Loucy (cell line): ENCODE results near the gene CYTH1.

ENCODE experiments used
- H2AFZ ChIP-seq: fragments of 200-600 bp; sonication (generic); 2 replicates; pipeline ENCODE4 v1.6.0; 2016; ENCODE audit warnings: antibody characterized with exemption, mild to moderate bottlenecking, low read length, moderate library complexity
- H3F3A ChIP-seq: fragments of 200-600 bp; 2 replicates; pipeline ENCODE4 v1.6.0; 2016; ENCODE audit warnings: antibody characterized with exemption, low read depth, mild to moderate bottlenecking
- H3K27me3 ChIP-seq: fragments of 200-600 bp; sonication (generic); 2 replicates; pipeline ENCODE4 v1.6.1; 2014; ENCODE audit warnings: low read length, mild to moderate bottlenecking; ENCODE audit not compliant: insufficient read depth, poor library complexity, severe bottlenecking
- H3K36me3 ChIP-seq: fragments of 200-600 bp; sonication (generic); 2 replicates; pipeline ENCODE4 v1.6.1; 2016; ENCODE audit warnings: low read length; ENCODE audit not compliant: insufficient read depth
- H3K4me1 ChIP-seq: fragments of 200-600 bp; sonication (generic); 2 replicates; pipeline ENCODE4 v1.5.1; 2014; ENCODE audit warnings: low read length, mild to moderate bottlenecking; ENCODE audit not compliant: insufficient read depth, poor library complexity, severe bottlenecking
- H3K4me2 ChIP-seq: fragments of 200-600 bp; sonication (generic); 2 replicates; pipeline ENCODE4 v1.6.0; 2014; ENCODE audit warnings: antibody characterized with exemption, low read length, low read depth, mild to moderate bottlenecking; ENCODE audit not compliant: poor library complexity, severe bottlenecking
- H3K4me3 ChIP-seq: fragments of 200-600 bp; sonication (generic); 2 replicates; pipeline ENCODE4 v1.5.1; 2014; ENCODE audit warnings: low read length, mild to moderate bottlenecking, mixed read lengths; ENCODE audit not compliant: poor library complexity, severe bottlenecking
- H3K79me2 ChIP-seq: fragments of 200-600 bp; sonication (generic); 2 replicates; pipeline ENCODE4 v1.6.1; 2014; ENCODE audit warnings: low read length; ENCODE audit not compliant: insufficient read depth
- H3K9ac ChIP-seq: fragments of 200-600 bp; sonication (generic); 2 replicates; pipeline ENCODE4 v1.6.0; 2014; ENCODE audit warnings: mild to moderate bottlenecking, low read depth, low read length, moderate library complexity; ENCODE audit not compliant: poor library complexity, severe bottlenecking
- H3K9me2 ChIP-seq: fragments of 200-600 bp; sonication (generic); replicated peaks from 2 replicates; pipeline ENCODE4 v1.6.1; 2016; ENCODE audit warnings: low read depth, low read length, mixed read lengths
- H3K9me3 ChIP-seq: fragments of 200-600 bp; sonication (generic); 2 replicates; pipeline ENCODE4 v1.6.1; 2014; ENCODE audit warnings: mild to moderate bottlenecking, antibody characterized with exemption, low read length, low read depth; ENCODE audit not compliant: insufficient read depth
- H4K20me1 ChIP-seq: fragments of 200-600 bp; sonication (generic); 2 replicates; pipeline ENCODE4 v1.6.0; 2014; ENCODE audit warnings: antibody characterized with exemption, low read length, mild to moderate bottlenecking; ENCODE audit not compliant: insufficient read depth, poor library complexity, severe bottlenecking
- CTCF ChIP-seq: fragments of 200-600 bp; sonication (generic); conservative IDR thresholded peaks from 2 replicates; pipeline ENCODE4 v1.5.1; 2014; ENCODE audit warnings: mild to moderate bottlenecking, antibody characterized with exemption, low read length
- EZH2phosphoT487 ChIP-seq: fragments of 200-600 bp; IDR thresholded peaks from 2 replicates; pipeline ENCODE4 v1.6.1; 2018; ENCODE audit warnings: antibody characterized with exemption, mild to moderate bottlenecking, moderate library complexity, borderline replicate concordance

The CYTH1 gene

GRCh38 chr17:78817123-78817522, 35.0 kb upstream of the CYTH1 start:
- Histone ChIP-seq H3K27me3 (no peaks in the 10 kb centered on the region), H3K36me3 (peaks cover 72% of the 10 kb centered on the region), H3K4me2 (peak overlapping the region; percentile 76), H3K4me1 (peaks cover 46% of the 10 kb centered on the region), H2AFZ (no peak overlapping the region), H3K79me2 (peaks cover 14% of the 10 kb centered on the region), H3K9me3 (no peaks in the 10 kb centered on the region), H3K9ac (peak overlapping the region; percentile 58), H3K4me3 (peak overlapping the region; percentile 30), H3F3A (peaks cover 31% of the 10 kb centered on the region), H3K9me2 (no peaks in the 10 kb centered on the region), H4K20me1 (peaks cover 2% of the 10 kb centered on the region)
- TF ChIP-seq EZH2phosphoT487 = no peak

- Histone ChIP-seq H3K9me3 (no peaks in the 10 kb centered on the region), H3K27me3 (no peaks in the 10 kb centered on the region), H2AFZ (no peak overlapping the region), H3K79me2 (peaks cover 10% of the 10 kb centered on the region), H3K36me3 (peaks cover 74% of the 10 kb centered on the region), H3K4me3 (no peak overlapping the region), H3K4me1 (peaks cover 44% of the 10 kb centered on the region), H4K20me1 (peaks cover 2% of the 10 kb centered on the region), H3K4me2 (no peak overlapping the region), H3F3A (peaks cover 30% of the 10 kb centered on the region), H3K9ac (no peak overlapping the region), H3K9me2 (no peaks in the 10 kb centered on the region)
- TF ChIP-seq CTCF (no peak), EZH2phosphoT487 (no peak)
Observed at GRCh38 chr17:78815696-78816095, 33.6 kb upstream of the CYTH1 start.

- peaks cover 10% of the 10 kb centered on the region for H3K79me2 ChIP-seq
- 0 out of 2 replicates have a peak, but pooled peaks cover 4% of the 10 kb centered on the region for H3F3A ChIP-seq
- no peaks in the 10 kb centered on the region for H3K27me3 ChIP-seq
- no peaks in the 10 kb centered on the region for H3K9me2 ChIP-seq
- no peak overlapping the region for H3K4me3 ChIP-seq
- no peaks in the 10 kb centered on the region for H3K9me3 ChIP-seq
- peaks cover 2% of the 10 kb centered on the region for H4K20me1 ChIP-seq
- H2AFZ ChIP-seq = no peak overlapping the region
- TF ChIP-seq EZH2phosphoT487 (no peak), CTCF (no peak)
- no peak overlapping the region for H3K4me2 ChIP-seq
- peaks cover 18% of the 10 kb centered on the region for H3K4me1 ChIP-seq
- no peak overlapping the region for H3K9ac ChIP-seq
- H3K36me3 ChIP-seq = peaks cover 83% of the 10 kb centered on the region
Observed at GRCh38 chr17:78812855-78813254, 30.8 kb upstream of the CYTH1 start.

- Histone ChIP-seq H3K4me1 (no peaks in the 10 kb centered on the region), H3K9me3 (no peaks in the 10 kb centered on the region), H3F3A (no peaks in the 10 kb centered on the region), H3K36me3 (peaks cover 88% of the 10 kb centered on the region), H3K4me2 (no peak overlapping the region), H3K9me2 (no peaks in the 10 kb centered on the region), H4K20me1 (no peaks in the 10 kb centered on the region), H2AFZ (no peak overlapping the region), H3K79me2 (no peaks in the 10 kb centered on the region), H3K9ac (no peak overlapping the region), H3K27me3 (no peaks in the 10 kb centered on the region), H3K4me3 (no peak overlapping the region)
- no peak for TF ChIP-seq CTCF
Observed at GRCh38 chr17:78808163-78808562, 26.1 kb upstream of the CYTH1 start.
